Gastrocnemius medialis (tissue), 4 donors: Measurements from ENCODE around the gene KCNQ4.

Source experiments
- POLR2A ChIP-seq, 2 donors: fragments of 450-650 bp; IDR thresholded peaks; one replicate each; pipeline ENCODE4 v1.6.1; 2017; ENCODE audit warnings: antibody characterized with exemption in 2 of 2, mild to moderate bottlenecking in 2 of 2, moderate library complexity in 2 of 2
- TF ChIP-seq, protein P1 (sequence below), 5 experiments: fragments of 450-650 bp in 3 of 5; fragments of 200-600 bp in 2 of 5; sonication (generic) in 2 of 5; IDR thresholded peaks in 4 of 5; conservative IDR thresholded peaks in 1 of 5; 1 replicate in 4 of 5; 2 replicates in 1 of 5; pipeline ENCODE4 v1.5.1; 2016 to 2019; ENCODE audit warnings: antibody characterized with exemption in 5 of 5, mild to moderate bottlenecking in 3 of 5, moderate library complexity in 3 of 5

DNA sequence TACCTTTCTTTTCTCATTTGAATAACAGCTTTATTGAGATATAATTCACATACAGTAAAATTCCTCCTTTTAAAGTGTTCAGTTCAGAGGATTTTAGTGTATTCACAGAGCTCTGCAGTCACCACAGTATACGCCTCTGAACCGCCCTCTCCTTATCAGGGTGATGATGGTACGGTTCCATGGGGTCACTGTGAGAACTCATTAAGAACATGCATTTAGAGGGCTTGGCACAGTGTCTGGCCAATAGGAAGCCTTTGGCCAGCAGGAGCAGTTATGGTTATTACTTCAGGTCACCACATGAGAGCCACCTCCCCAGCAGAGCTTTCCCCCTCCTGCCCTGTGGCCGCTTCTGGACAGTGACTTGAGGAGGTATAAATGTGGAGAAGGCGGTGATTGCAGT, 27.3 kb downstream of the KCNQ4 start:
- TF ChIP-seq, protein P1, sequence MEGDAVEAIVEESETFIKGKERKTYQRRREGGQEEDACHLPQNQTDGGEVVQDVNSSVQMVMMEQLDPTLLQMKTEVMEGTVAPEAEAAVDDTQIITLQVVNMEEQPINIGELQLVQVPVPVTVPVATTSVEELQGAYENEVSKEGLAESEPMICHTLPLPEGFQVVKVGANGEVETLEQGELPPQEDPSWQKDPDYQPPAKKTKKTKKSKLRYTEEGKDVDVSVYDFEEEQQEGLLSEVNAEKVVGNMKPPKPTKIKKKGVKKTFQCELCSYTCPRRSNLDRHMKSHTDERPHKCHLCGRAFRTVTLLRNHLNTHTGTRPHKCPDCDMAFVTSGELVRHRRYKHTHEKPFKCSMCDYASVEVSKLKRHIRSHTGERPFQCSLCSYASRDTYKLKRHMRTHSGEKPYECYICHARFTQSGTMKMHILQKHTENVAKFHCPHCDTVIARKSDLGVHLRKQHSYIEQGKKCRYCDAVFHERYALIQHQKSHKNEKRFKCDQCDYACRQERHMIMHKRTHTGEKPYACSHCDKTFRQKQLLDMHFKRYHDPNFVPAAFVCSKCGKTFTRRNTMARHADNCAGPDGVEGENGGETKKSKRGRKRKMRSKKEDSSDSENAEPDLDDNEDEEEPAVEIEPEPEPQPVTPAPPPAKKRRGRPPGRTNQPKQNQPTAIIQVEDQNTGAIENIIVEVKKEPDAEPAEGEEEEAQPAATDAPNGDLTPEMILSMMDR (IDR thresholded peaks at IDR 0.05 in 4 of 5, conservative IDR thresholded peaks at IDR 0.05 in 1 of 5) = no peak
- TF ChIP-seq POLR2A (IDR thresholded peaks at IDR 0.05) = no peak
